ENCODE measurements around the gene SPC24.

DNA sequence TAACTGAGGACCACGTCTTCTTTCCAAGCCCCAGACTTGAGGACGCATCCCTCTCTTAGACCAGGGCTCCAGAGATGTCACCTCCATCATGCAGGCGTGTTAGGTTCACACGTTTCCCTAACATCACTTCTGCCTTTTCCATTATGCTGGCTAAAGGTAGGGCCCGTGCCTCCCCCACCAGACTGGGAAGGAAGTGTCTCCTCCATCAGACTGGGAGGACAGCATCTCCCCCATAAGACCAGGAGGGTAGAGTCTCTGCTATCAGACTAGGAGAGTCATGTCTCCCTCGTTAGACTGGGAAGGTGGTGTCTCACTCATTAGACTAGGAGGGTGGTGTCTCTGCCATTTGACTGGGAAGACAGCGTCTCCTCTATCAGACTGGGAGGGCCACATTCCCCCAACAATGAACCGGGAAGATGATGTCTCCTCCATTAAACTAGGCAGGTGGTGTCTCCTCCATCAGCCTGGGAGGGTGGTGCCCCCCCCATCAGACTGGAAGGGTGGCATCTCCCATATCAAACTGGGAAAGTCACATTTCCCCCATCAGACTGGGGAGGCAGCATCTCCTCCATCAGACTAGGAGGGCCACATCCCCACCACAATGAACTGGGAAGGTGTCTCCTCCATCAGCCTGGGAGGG, 18.1 kb upstream of the SPC24 start:
- no peak for TF ChIP-seq HDGF (IDR thresholded peaks at IDR 0.05; ENCODE audit: borderline replicate concordance)
- TF ChIP-seq NFRKB (IDR thresholded peaks at IDR 0.05) = no peak
- no peak for TF ChIP-seq FOXM1 (IDR thresholded peaks at IDR 0.05; ENCODE audit: borderline replicate concordance)
- TF ChIP-seq CTBP1 (IDR thresholded peaks at IDR 0.05; ENCODE audit: borderline replicate concordance) = no peak
- no peak for TF ChIP-seq SUZ12 (IDR thresholded peaks at IDR 0.05)
- no peak for TF ChIP-seq ZNF384 (IDR thresholded peaks at IDR 0.05)
- TF ChIP-seq L3MBTL2 (conservative IDR thresholded peaks at IDR 0.05) = no peak
- no peak for TF ChIP-seq ARNT (IDR thresholded peaks at IDR 0.05)
- TF ChIP-seq LEF1 (IDR thresholded peaks at IDR 0.05; ENCODE audit: borderline replicate concordance) = no peak
- no peak for TF ChIP-seq TARDBP (IDR thresholded peaks at IDR 0.05)
- no peak for TF ChIP-seq FOXK2 (IDR thresholded peaks at IDR 0.05)
